ENCODE results near the gene RAB11A.

Gene RAB11A

DNA sequence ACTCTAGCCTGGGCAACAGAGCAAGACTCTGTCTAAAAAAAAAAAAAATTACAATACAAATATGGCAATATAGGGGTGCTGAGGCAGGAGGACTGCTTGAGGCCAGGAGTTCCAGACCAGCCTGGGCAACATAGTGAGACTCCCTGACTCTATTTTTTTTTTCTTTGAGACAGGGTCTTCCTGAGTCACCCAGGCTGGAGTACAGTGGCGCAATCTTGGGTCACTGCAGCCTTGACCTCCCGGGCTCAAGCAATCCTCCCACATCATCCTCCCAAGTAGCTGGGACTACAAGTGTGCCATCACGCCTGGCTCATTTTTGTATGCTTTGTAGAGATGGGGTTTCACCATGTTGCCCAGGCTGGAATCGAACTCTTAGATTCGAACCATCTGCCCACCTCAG lies 17.3 kb upstream of the RAB11A start:
- no peaks in the 10 kb centered on the region for H3K36me3 ChIP-seq (ENCODE audit: control insufficient read depth, insufficient read depth, low read length)
- H3K9ac ChIP-seq = no peak overlapping the region
- no peaks in the 10 kb centered on the region for H3K27me3 ChIP-seq (ENCODE audit: control insufficient read depth, insufficient read depth, low read length)
- no peak overlapping the region for H3K4me2 ChIP-seq (ENCODE audit: low read length)
- no peaks in the 10 kb centered on the region for H3K79me2 ChIP-seq
- no peak overlapping the region for H3K4me3 ChIP-seq (ENCODE audit: low read depth, low read length)
- no peak overlapping the region for H3K27ac ChIP-seq
- H2AFZ ChIP-seq = no peak overlapping the region
- TF ChIP-seq, protein P1, sequence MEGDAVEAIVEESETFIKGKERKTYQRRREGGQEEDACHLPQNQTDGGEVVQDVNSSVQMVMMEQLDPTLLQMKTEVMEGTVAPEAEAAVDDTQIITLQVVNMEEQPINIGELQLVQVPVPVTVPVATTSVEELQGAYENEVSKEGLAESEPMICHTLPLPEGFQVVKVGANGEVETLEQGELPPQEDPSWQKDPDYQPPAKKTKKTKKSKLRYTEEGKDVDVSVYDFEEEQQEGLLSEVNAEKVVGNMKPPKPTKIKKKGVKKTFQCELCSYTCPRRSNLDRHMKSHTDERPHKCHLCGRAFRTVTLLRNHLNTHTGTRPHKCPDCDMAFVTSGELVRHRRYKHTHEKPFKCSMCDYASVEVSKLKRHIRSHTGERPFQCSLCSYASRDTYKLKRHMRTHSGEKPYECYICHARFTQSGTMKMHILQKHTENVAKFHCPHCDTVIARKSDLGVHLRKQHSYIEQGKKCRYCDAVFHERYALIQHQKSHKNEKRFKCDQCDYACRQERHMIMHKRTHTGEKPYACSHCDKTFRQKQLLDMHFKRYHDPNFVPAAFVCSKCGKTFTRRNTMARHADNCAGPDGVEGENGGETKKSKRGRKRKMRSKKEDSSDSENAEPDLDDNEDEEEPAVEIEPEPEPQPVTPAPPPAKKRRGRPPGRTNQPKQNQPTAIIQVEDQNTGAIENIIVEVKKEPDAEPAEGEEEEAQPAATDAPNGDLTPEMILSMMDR (IDR thresholded peaks at IDR 0.05) = no peak
- H3K4me1 ChIP-seq = no peaks in the 10 kb centered on the region
- H3K9me3 ChIP-seq (ENCODE audit: control insufficient read depth, low read length) = no peaks in the 10 kb centered on the region

DNA sequence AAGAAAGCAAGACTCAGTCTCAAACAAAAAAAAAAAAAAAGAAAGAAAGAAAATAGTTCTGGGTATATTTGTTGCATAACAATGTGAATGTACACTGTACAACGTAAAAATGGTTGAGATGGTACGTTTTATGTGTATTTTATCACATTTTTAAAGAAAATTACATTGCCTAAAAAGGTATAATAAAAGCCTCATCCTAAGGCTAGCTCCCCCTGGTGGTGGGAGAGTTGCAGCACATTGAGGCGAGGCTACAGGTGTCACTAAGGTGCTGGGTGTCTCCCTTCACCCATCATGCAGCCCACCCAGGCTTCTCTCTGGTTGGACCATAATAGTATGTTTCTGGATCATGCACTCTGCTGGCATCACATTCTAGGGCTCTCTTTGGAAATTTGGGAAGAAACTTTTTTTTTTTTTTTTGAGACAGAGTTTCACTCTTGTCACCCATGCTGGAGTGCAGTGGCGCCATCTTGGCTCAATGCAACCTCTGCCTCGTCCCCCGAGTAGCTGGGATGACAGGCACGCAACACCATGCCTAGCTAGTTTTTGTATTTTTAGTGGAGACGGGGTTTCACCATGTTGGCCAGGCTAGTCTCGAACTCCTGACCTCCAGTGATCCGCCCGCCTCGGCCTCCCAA lies 12.4 kb upstream of the RAB11A start:
- TF ChIP-seq, protein P1 (IDR thresholded peaks at IDR 0.05) = peak; percentile 65
- H3K27ac ChIP-seq = no peak overlapping the region
- no peaks in the 10 kb centered on the region for H3K4me1 ChIP-seq
- H3K79me2 ChIP-seq = no peaks in the 10 kb centered on the region
- H2AFZ ChIP-seq = no peak overlapping the region
- H3K27me3 ChIP-seq (ENCODE audit: control insufficient read depth, insufficient read depth, low read length) = no peaks in the 10 kb centered on the region
- H3K4me2 ChIP-seq (ENCODE audit: low read length) = no peak overlapping the region
- H3K9me3 ChIP-seq (ENCODE audit: control insufficient read depth, low read length) = no peaks in the 10 kb centered on the region
- H3K9ac ChIP-seq = no peak overlapping the region
- no peaks in the 10 kb centered on the region for H3K36me3 ChIP-seq (ENCODE audit: control insufficient read depth, insufficient read depth, low read length)
- H3K4me3 ChIP-seq (ENCODE audit: low read depth, low read length) = no peak overlapping the region

DNA sequence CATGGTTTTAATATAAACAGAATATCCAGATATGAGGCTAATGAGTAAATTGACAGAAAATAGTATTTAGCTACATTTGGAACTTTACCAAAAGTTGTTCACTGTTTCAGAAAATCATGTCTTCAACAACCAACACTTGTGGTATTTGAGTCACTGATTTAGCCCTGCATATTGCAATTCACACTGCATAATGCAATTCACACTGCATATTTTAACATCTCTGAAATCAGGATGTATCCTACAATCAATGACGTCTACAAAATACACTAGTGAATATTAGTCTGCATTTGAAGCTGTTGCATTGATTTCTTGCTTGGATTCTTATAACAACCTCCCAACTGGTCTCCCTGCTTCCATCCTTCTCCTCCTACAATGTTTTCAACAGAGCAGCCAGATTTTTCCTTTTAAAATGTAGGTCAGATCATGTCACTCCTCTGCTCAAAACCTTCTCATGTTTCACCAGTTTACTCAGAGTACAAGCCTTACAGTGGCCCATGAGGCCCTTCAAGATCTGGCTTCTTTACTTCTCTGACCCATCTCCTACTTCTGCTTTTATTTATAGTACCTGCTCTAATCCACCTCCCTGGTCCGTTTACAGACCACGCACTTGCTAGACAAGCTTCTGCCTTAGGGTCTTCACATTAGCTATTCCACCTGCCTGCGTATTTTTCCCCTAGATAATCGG lies 11.4 kb upstream of the RAB11A start:
- Histone ChIP-seq H3K27ac (no peak overlapping the region), H2AFZ (no peak overlapping the region), H3K4me3 (ENCODE audit: low read depth, low read length) (no peak overlapping the region), H3K27me3 (ENCODE audit: control insufficient read depth, insufficient read depth, low read length) (no peaks in the 10 kb centered on the region), H3K36me3 (ENCODE audit: control insufficient read depth, insufficient read depth, low read length) (no peaks in the 10 kb centered on the region), H3K4me1 (no peaks in the 10 kb centered on the region), H3K4me2 (ENCODE audit: low read length) (no peak overlapping the region), H3K9ac (no peak overlapping the region), H3K79me2 (no peaks in the 10 kb centered on the region), H3K9me3 (ENCODE audit: control insufficient read depth, low read length) (no peaks in the 10 kb centered on the region)
- TF ChIP-seq, protein P1 (IDR thresholded peaks at IDR 0.05) = no peak

DNA sequence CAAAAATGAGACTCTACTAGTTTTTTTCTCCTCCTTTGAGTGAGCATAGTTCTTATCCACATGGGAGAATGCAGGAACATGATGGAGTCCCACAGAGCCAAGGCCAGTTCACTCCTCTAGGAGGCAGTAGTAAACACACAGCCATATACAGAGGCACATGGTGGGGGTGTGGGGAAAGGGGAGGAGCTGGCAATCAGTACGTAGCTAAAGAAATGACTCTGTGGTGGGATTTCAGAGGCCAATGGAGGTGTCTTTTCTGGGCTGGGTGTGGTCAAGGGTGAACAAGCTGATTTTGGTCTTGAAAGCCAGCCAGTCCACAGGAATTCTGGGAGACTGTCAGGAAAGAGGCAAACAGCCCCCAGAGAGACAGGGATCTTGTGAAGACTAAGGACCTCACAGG lies 6.6 kb upstream of the RAB11A start:
- no peak overlapping the region for H3K4me3 ChIP-seq (ENCODE audit: low read depth, low read length)
- TF ChIP-seq, protein P1 (IDR thresholded peaks at IDR 0.05) = peak; percentile 13
- peak overlapping the region; percentile 33 for H2AFZ ChIP-seq
- no peak overlapping the region for H3K9ac ChIP-seq
- no peaks in the 10 kb centered on the region for H3K9me3 ChIP-seq (ENCODE audit: control insufficient read depth, low read length)
- no peak overlapping the region for H3K27ac ChIP-seq
- no peak overlapping the region for H3K4me2 ChIP-seq (ENCODE audit: low read length)
- no peaks in the 10 kb centered on the region for H3K27me3 ChIP-seq (ENCODE audit: control insufficient read depth, insufficient read depth, low read length)
- H3K4me1 ChIP-seq = no peaks in the 10 kb centered on the region
- H3K79me2 ChIP-seq = no peaks in the 10 kb centered on the region
- no peaks in the 10 kb centered on the region for H3K36me3 ChIP-seq (ENCODE audit: control insufficient read depth, insufficient read depth, low read length)

DNA sequence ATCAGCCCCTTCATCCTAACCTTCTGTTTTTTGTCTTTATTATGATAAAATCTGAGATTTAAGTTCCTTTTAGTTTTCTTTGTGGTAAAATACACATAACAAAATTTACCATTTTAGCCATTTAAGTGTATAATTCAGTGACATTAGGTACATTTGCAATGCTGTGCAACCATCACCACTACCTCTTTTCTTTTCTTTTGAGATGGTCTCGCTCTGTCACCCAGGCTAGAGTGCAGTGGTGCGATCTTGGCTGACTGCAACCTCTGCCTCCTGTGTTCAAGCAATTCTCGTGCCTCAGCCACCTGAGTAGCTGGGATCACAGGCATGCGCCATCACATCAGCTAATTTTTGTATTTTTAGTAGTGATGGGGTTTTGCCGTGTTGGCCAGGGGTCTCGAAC lies 6.2 kb upstream of the RAB11A start:
- peak overlapping the region; percentile 33 for H2AFZ ChIP-seq
- H3K4me3 ChIP-seq (ENCODE audit: low read depth, low read length) = no peak overlapping the region
- TF ChIP-seq, protein P1 (IDR thresholded peaks at IDR 0.05) = no peak
- H3K27me3 ChIP-seq (ENCODE audit: control insufficient read depth, insufficient read depth, low read length) = no peaks in the 10 kb centered on the region
- H3K9me3 ChIP-seq (ENCODE audit: control insufficient read depth, low read length) = no peaks in the 10 kb centered on the region
- no peak overlapping the region for H3K27ac ChIP-seq
- H3K4me1 ChIP-seq = no peaks in the 10 kb centered on the region
- H3K79me2 ChIP-seq = no peaks in the 10 kb centered on the region
- no peak overlapping the region for H3K9ac ChIP-seq
- no peak overlapping the region for H3K4me2 ChIP-seq (ENCODE audit: low read length)
- H3K36me3 ChIP-seq (ENCODE audit: control insufficient read depth, insufficient read depth, low read length) = no peaks in the 10 kb centered on the region

All from parathyroid adenoma (tissue), 2 donors.